ENCODE measurements around the gene ATXN7L2.
"Not testable (repeated sequence)": the region's sequence is repeated elsewhere in the genome, so short reads cannot be mapped to it uniquely, and the experiment has no call there.

Gene ATXN7L2

DNA sequence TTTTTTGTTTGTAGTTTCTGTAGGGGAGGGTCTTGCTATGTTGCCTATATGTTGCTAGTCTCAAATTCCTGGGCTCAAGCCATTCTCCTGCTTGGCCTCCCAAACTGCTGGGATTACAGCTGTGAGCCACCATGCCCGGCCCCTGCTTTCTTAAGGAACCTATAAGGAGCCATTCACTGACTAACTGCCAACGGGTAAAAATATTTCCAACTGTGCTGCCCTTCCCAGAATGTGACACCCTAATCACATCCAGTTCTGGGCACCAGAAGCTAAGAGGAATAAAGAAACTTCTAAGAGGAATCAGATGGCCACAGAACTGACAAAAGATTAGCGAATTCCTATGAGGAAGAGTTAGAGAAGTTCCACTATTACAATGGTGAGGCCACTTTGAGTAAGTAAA is 10.9 kb upstream of the ATXN7L2 start:
- DNase-seq = no peak
- TF ChIP-seq, protein P1, sequence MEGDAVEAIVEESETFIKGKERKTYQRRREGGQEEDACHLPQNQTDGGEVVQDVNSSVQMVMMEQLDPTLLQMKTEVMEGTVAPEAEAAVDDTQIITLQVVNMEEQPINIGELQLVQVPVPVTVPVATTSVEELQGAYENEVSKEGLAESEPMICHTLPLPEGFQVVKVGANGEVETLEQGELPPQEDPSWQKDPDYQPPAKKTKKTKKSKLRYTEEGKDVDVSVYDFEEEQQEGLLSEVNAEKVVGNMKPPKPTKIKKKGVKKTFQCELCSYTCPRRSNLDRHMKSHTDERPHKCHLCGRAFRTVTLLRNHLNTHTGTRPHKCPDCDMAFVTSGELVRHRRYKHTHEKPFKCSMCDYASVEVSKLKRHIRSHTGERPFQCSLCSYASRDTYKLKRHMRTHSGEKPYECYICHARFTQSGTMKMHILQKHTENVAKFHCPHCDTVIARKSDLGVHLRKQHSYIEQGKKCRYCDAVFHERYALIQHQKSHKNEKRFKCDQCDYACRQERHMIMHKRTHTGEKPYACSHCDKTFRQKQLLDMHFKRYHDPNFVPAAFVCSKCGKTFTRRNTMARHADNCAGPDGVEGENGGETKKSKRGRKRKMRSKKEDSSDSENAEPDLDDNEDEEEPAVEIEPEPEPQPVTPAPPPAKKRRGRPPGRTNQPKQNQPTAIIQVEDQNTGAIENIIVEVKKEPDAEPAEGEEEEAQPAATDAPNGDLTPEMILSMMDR (IDR thresholded peaks at IDR 0.05; ENCODE audit: low read depth, low read length) = no peak
- H3K27me3 ChIP-seq (ENCODE audit: insufficient read depth, low read depth, severe bottlenecking) = peaks cover 11% of the 10 kb centered on the region

DNA sequence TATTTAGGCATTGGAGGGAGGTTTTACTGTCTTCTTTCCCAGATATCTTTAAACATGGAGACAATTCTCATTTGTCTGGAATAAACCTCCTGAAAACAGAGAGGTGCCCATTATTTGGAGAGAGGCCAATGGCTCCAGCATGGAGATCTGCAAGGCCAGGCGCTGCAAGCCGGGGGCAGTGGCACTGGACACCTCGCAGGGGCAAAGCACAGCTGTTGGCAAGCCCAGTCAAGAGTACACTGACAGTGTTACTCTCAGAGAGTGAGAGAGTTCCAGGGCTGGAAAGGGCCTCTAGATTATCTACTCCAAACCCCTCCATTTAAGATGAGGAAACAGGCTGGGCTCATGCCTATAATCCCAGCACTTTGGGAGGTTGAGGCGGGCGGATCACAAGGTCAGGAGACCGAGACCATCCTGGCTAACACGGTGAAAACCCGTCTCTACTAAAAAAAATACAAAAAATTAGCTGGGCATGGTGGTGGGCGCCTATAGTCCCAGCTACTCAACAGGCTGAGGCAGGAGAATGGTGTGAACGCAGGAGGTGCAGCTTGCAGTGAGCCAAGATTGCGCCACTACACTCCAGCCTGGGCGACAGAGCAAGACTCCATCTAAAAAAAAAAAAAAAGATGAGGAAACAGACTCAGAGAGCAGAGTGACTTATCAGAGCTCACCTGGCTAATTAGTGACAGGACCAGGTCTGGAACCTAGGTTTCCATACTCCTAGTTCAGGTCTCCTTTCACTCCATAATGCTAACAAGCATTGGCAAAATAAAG is 10.2 kb upstream of the ATXN7L2 start:
- not testable (repeated sequence) for H3K9me3 ChIP-seq (ENCODE audit: severe bottlenecking); DNase-seq; H3K27ac ChIP-seq; H3K4me3 ChIP-seq (ENCODE audit: low read depth, low read length); H3K36me3 ChIP-seq
- peaks cover 11% of the 10 kb centered on the region for H3K27me3 ChIP-seq (ENCODE audit: insufficient read depth, low read depth, severe bottlenecking)

More for the DNA sequence above, 10.9 kb upstream of the ATXN7L2 start:
- no peak overlapping the region for H3K27ac ChIP-seq
- H3K36me3 ChIP-seq = no peaks in the 10 kb centered on the region
- no peak overlapping the region for H3K4me3 ChIP-seq (ENCODE audit: low read depth, low read length)
- no peaks in the 10 kb centered on the region for H3K9me3 ChIP-seq (ENCODE audit: severe bottlenecking)

DNA sequence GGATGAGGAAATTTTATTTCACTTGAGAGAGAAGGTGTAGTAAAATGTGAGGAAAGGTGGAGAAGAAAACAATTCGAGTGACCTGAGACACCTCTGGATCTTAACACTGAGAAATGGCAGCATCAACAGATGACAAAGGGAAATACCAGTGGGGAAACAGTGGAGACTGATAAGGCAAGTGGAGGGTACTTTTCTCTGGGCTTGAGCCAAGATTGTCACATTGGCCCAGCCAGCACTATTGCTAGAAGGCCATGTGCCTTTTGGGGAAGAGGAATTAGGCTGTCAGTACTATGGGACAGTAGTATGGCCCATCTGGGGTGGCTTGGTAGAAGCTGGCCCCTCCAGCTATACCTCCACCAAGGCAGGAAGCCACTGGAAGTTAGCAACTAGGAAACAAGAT is 9.0 kb upstream of the ATXN7L2 start:
- Histone ChIP-seq H3K4me3 (ENCODE audit: low read depth, low read length) (no peak overlapping the region), H3K27me3 (ENCODE audit: insufficient read depth, low read depth, severe bottlenecking) (peaks cover 11% of the 10 kb centered on the region), H3K36me3 (no peaks in the 10 kb centered on the region), H3K27ac (no peak overlapping the region), H3K9me3 (ENCODE audit: severe bottlenecking) (no peaks in the 10 kb centered on the region)
- DNase-seq = no peak
- TF ChIP-seq, protein P1 (IDR thresholded peaks at IDR 0.05; ENCODE audit: low read depth, low read length) = no peak

DNA sequence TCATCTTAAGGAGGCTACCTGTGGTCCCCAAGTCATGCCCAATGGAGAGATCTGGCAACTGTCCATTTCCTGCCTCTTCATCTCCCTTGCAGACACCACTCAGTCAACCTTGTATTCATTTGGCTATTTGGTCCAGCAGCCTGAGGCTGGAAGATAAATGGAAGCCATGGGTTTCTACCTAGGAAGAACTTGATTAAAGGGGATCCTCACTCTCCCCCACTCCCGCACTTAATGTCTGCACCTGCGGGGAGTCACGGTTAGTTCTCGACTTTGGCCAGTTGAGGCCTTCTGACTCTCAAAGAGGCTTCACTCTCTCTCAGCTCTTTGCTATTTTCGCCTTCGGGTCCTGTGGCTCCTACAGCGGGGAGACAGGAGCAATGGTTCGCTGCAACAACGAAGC is 8.4 kb upstream of the ATXN7L2 start:
- Histone ChIP-seq H3K9me3 (ENCODE audit: severe bottlenecking) (no peaks in the 10 kb centered on the region), H3K27ac (no peak overlapping the region), H3K27me3 (ENCODE audit: insufficient read depth, low read depth, severe bottlenecking) (peaks cover 10% of the 10 kb centered on the region), H3K4me3 (ENCODE audit: low read depth, low read length) (no peak overlapping the region), H3K36me3 (no peaks in the 10 kb centered on the region)
- DNase-seq = no peak
- TF ChIP-seq, protein P1 (IDR thresholded peaks at IDR 0.05; ENCODE audit: low read depth, low read length) = no peak

DNA sequence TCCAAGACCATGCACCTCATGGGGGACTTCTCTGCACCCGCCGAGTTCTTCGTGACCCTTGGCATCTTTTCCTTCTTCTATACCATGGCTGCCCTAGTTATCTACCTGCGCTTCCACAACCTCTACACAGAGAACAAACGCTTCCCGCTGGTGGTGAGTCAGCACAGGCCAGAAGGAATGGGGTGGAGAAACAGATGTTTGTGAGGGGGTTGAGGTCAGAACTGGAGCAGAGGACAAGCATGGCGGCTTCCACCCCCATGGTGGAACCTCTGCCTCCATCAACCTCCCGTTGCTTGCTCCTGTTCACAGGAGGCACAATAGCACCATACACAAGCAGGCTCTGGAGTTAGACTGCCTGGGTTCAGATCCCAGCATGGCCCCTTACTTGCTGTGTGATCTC is 6.9 kb upstream of the ATXN7L2 start:
- Histone ChIP-seq H3K27ac (no peak overlapping the region), H3K27me3 (ENCODE audit: insufficient read depth, low read depth, severe bottlenecking) (no peaks in the 10 kb centered on the region), H3K36me3 (no peaks in the 10 kb centered on the region), H3K9me3 (ENCODE audit: severe bottlenecking) (no peaks in the 10 kb centered on the region), H3K4me3 (ENCODE audit: low read depth, low read length) (no peak overlapping the region)
- TF ChIP-seq, protein P1 (IDR thresholded peaks at IDR 0.05; ENCODE audit: low read depth, low read length) = no peak
- no peak for DNase-seq

DNA sequence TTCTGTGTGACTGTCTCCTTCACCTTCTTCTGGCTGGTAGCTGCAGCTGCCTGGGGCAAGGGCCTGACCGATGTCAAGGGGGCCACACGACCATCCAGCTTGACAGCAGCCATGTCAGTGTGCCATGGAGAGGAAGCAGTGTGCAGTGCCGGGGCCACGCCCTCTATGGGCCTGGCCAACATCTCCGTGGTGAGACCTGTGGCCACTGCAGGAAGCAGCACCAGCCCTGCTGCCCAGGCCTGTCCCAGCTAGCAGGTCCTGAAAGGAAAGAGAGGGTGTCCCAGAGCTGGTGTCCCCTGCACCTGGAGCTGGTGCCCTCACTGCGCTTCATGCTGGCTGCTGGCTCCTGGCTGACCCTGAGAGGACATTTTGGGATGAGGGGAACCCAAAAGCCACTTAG is 5.9 kb upstream of the ATXN7L2 start:
- no peak for DNase-seq

More for the DNA sequence above, 5.9 kb upstream of the ATXN7L2 start:
- Histone ChIP-seq H3K36me3 (no peaks in the 10 kb centered on the region), H3K4me3 (ENCODE audit: low read depth, low read length) (no peak overlapping the region), H3K27ac (no peak overlapping the region), H3K9me3 (ENCODE audit: severe bottlenecking) (no peaks in the 10 kb centered on the region), H3K27me3 (ENCODE audit: insufficient read depth, low read depth, severe bottlenecking) (no peaks in the 10 kb centered on the region)
- TF ChIP-seq, protein P1 (IDR thresholded peaks at IDR 0.05; ENCODE audit: low read depth, low read length) = no peak

All from WERI-Rb-1 (cell line).